ENCODE results near the gene EPHB2. TPM values are rescaled to one million over a fixed set of nuclear protein-coding genes. Genes with fewer than 3 reads are reported as not detected.

EPHB2 gene
- total and polyA plus RNA-seq, 7 donors = 1.2 to 38.6 (median 3.0) TPM

GRCh38 chr1:22903113-22903512 is 192.5 kb downstream of the EPHB2 start:
- TF ChIP-seq, protein P1, sequence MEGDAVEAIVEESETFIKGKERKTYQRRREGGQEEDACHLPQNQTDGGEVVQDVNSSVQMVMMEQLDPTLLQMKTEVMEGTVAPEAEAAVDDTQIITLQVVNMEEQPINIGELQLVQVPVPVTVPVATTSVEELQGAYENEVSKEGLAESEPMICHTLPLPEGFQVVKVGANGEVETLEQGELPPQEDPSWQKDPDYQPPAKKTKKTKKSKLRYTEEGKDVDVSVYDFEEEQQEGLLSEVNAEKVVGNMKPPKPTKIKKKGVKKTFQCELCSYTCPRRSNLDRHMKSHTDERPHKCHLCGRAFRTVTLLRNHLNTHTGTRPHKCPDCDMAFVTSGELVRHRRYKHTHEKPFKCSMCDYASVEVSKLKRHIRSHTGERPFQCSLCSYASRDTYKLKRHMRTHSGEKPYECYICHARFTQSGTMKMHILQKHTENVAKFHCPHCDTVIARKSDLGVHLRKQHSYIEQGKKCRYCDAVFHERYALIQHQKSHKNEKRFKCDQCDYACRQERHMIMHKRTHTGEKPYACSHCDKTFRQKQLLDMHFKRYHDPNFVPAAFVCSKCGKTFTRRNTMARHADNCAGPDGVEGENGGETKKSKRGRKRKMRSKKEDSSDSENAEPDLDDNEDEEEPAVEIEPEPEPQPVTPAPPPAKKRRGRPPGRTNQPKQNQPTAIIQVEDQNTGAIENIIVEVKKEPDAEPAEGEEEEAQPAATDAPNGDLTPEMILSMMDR (IDR thresholded peaks at IDR 0.05) = no peak
- TF ChIP-seq EP300 (IDR thresholded peaks at IDR 0.05) (no peak), POLR2A (IDR thresholded peaks at IDR 0.05) (no peak), POLR2AphosphoS5 (IDR thresholded peaks at IDR 0.05) (no peak)
- Histone ChIP-seq H3K27me3 (no peaks in the 10 kb centered on the region), H3K9me3 (no peaks in the 10 kb centered on the region), H3K36me3 (no peaks in the 10 kb centered on the region), H3K4me3 (no peak overlapping the region), H3K4me1 (no peaks in the 10 kb centered on the region), H3K27ac (no peak overlapping the region)
- 93 to 95% methylated on average over 3 of the region's 3 CpGs for WGBS, 2 donors
- intact Hi-C loops (cut with DNase I) = no loop called here
- no peak for DNase-seq

DNA sequence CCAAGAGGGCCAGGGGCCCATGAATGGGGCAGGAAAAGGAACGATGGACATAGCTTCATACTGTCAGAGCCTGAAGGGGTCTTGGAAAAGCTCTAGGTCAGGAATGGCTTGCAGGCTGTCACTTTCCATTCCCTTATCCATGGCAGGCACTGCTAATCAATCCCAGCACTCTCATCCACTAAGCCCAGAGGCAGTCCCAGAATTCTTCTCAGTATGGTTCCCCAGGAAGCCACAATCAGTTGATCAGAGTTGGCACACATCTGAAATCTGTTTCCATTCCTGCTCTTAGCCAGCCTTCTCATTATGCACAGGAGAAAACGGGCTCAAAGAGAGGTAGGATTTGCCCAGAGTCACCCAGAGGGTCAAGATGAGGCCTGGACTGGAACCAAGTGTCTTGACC is 196.3 kb downstream of the EPHB2 start:
- Histone ChIP-seq H3K4me1 (no peaks in the 10 kb centered on the region), H3K4me3 (no peak overlapping the region)
- WGBS, 2 donors = 78 to 80% methylated on average over 2 of the region's 2 CpGs

GRCh38 chr1:22907528-22907927 is 196.9 kb downstream of the EPHB2 start:
- 74 to 86% methylated on average over 3 of the region's 3 CpGs for WGBS, 2 donors
- Histone ChIP-seq H3K9me3 (no peaks in the 10 kb centered on the region), H3K36me3 (no peaks in the 10 kb centered on the region), H3K27me3 (no peaks in the 10 kb centered on the region), H3K27ac (no peak overlapping the region), H3K4me3 (no peak overlapping the region), H3K4me1 (no peaks in the 10 kb centered on the region)
- intact Hi-C loops (cut with DNase I) = no loop called here
- no peak for DNase-seq
- TF ChIP-seq POLR2AphosphoS5 (IDR thresholded peaks at IDR 0.05) (no peak), EP300 (IDR thresholded peaks at IDR 0.05) (no peak), POLR2A (IDR thresholded peaks at IDR 0.05) (no peak)
- TF ChIP-seq, protein P1 (IDR thresholded peaks at IDR 0.05) = no peak

More for the DNA sequence above, 196.3 kb downstream of the EPHB2 start:
- TF ChIP-seq POLR2A (IDR thresholded peaks at IDR 0.05) (no peak), EP300 (IDR thresholded peaks at IDR 0.05) (no peak), POLR2AphosphoS5 (IDR thresholded peaks at IDR 0.05) (no peak)
- TF ChIP-seq, protein P1 (IDR thresholded peaks at IDR 0.05) = no peak
- DNase-seq = no peak
- H3K36me3 ChIP-seq = no peaks in the 10 kb centered on the region
- intact Hi-C loops (cut with DNase I) = no loop called here
- H3K27ac ChIP-seq = no peak overlapping the region
- H3K9me3 ChIP-seq = no peaks in the 10 kb centered on the region
- H3K27me3 ChIP-seq = no peaks in the 10 kb centered on the region

GRCh38 chr1:22908880-22909426 is 198.3 kb downstream of the EPHB2 start:
- WGBS, 2 donors = 90 to 91% methylated on average over 11 of the region's 11 CpGs
- intact Hi-C loops (cut with DNase I) = no loop called here
- TF ChIP-seq POLR2AphosphoS5 (IDR thresholded peaks at IDR 0.05) = no peak
- TF ChIP-seq, protein P1 (IDR thresholded peaks at IDR 0.05) = no peak
- TF ChIP-seq POLR2A (IDR thresholded peaks at IDR 0.05) = no peak
- TF ChIP-seq EP300 (IDR thresholded peaks at IDR 0.05) = no peak
- no peaks in the 10 kb centered on the region for H3K36me3 ChIP-seq
- H3K27ac ChIP-seq = no peak overlapping the region
- no peaks in the 10 kb centered on the region for H3K27me3 ChIP-seq
- H3K4me1 ChIP-seq = no peaks in the 10 kb centered on the region
- H3K4me3 ChIP-seq = no peak overlapping the region
- no peak for DNase-seq
- no peaks in the 10 kb centered on the region for H3K9me3 ChIP-seq

GRCh38 chr1:22910286-22910685 is 199.6 kb downstream of the EPHB2 start:
- intact Hi-C loops (cut with DNase I) = no loop called here
- no peaks in the 10 kb centered on the region for H3K27me3 ChIP-seq
- TF ChIP-seq POLR2A (IDR thresholded peaks at IDR 0.05) (no peak), EP300 (IDR thresholded peaks at IDR 0.05) (no peak), POLR2AphosphoS5 (IDR thresholded peaks at IDR 0.05) (no peak)
- TF ChIP-seq, protein P1 (IDR thresholded peaks at IDR 0.05) = no peak
- 86 to 91% methylated on average over 13 of the region's 13 CpGs for WGBS, 2 donors
- DNase-seq = no peak
- H3K4me1 ChIP-seq = no peaks in the 10 kb centered on the region
- no peaks in the 10 kb centered on the region for H3K36me3 ChIP-seq
- no peaks in the 10 kb centered on the region for H3K9me3 ChIP-seq
- no peak overlapping the region for H3K27ac ChIP-seq
- H3K4me3 ChIP-seq = no peak overlapping the region

Measured in sigmoid colon (tissue), 7 donors.